Activated T-helper 1 cell treated with anti-CD3 and anti-CD28 coated beads, Interleukin-2, amount 50 U/mL, for 16 hours (primary cell): ENCODE results near the gene SEBOX.

Experiments
- DNase-seq, 2 donors: peaks; one replicate each; pipeline ENCODE4 v3.0.0-alpha.2; 2020; ENCODE audit warnings: low read depth in 1 of 2, low spot score in 1 of 2

The SEBOX gene

GRCh38 chr17:28364665-28365363 lies at the start of gene SEBOX:
Gene SEBOX, minus strand, starts transcription at chr17:28365199. Its CDS starts 48 bp downstream, at chr17:28365151.
- no peak for DNase-seq

GRCh38 chr17:28413804-28414203 lies 48.8 kb upstream of the SEBOX start:
- no peak for DNase-seq

- DNase-seq: no peak
Observed at GRCh38 chr17:28412099-28412498, 47.1 kb upstream of the SEBOX start.

- DNase-seq: no peak
Observed at GRCh38 chr17:28407974-28408306, 42.9 kb upstream of the SEBOX start.

GRCh38 chr17:28407130-28407973 lies 42.4 kb upstream of the SEBOX start:
- DNase-seq: no peak

- no peak for DNase-seq
Observed at GRCh38 chr17:28406473-28406814, 41.4 kb upstream of the SEBOX start.

GRCh38 chr17:28405632-28406472 lies 40.9 kb upstream of the SEBOX start, which contains the start of gene SLC46A1:
Gene SLC46A1, minus strand, starts transcription at chr17:28406212. Its CDS starts 98 bp downstream, at chr17:28406114.
- no peak for DNase-seq

- no peak for DNase-seq
Observed at GRCh38 chr17:28404812-28405570, 40.0 kb upstream of the SEBOX start.

GRCh38 chr17:28404461-28404811 lies 39.4 kb upstream of the SEBOX start:
- no peak for DNase-seq

GRCh38 chr17:28404007-28404406 lies 39.0 kb upstream of the SEBOX start:
- DNase-seq: no peak

GRCh38 chr17:28402844-28403243 lies 37.8 kb upstream of the SEBOX start:
- no peak for DNase-seq

GRCh38 chr17:28402224-28402630 lies 37.2 kb upstream of the SEBOX start:
- DNase-seq: no peak

GRCh38 chr17:28399808-28400207 lies 34.8 kb upstream of the SEBOX start:
- DNase-seq: no peak

- no peak for DNase-seq
Observed at GRCh38 chr17:28398280-28398981, 33.4 kb upstream of the SEBOX start.

GRCh38 chr17:28397687-28398279 lies 32.8 kb upstream of the SEBOX start:
- no peak for DNase-seq

GRCh38 chr17:28397275-28397674 lies 32.3 kb upstream of the SEBOX start:
- no peak for DNase-seq

- DNase-seq: no peak
Observed at GRCh38 chr17:28396635-28397239, 31.7 kb upstream of the SEBOX start.

- DNase-seq: no peak
Observed at GRCh38 chr17:28395968-28396367, 31.0 kb upstream of the SEBOX start.

- no peak for DNase-seq
Observed at GRCh38 chr17:28395426-28395825, 30.4 kb upstream of the SEBOX start.
